Inflammatory macrophage (primary cell): ENCODE measurements around the gene PPTC7.
"Not testable (repeated sequence)": the region's sequence is repeated elsewhere in the genome, so short reads cannot be mapped to it uniquely, and the experiment has no call there.

Experiments
- DNase-seq, 2 donors: peaks; one replicate each; pipeline ENCODE4 v3.0.0-alpha.2; 2020 to 2022

The PPTC7 gene

DNA sequence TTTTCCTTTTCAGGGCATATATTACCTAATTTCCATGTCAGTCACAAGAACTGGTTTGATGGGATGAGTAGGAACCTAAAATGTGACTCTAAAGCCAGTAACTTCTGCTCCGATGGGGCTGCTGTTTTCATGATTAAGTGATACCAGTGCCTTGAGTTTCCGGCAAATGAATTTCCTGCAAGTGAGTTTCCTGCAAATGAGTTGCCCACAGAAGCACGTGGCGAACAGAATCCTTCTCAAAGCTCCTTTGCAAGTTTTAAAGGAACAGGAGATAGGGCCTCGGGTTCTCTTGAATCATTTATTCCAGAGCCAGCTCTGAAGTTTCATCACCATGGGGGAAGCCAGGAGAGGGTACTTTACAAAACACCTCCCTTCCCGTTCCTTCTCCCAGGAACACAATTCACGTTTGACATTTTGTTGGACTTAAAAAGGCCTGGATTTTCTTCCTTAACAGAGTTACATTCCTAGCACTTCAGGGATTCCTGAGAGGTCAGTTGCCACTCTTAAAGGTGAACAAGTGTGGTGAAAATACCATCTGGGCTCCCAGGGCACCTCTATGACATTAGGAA is 2.2 kb upstream of the PPTC7 start:
- DNase-seq: peak; percentile 79 to 85

GRCh38 chr12:110582276-110583136 is 612 bp downstream of the PPTC7 start:
- DNase-seq: peak; percentile 53 to 73

- DNase-seq: no peak
Measured at GRCh38 chr12:110581931-110582275, 1.2 kb downstream of the PPTC7 start.

- DNase-seq: no peak
Measured at GRCh38 chr12:110579535-110580253, 3.4 kb downstream of the PPTC7 start.

- DNase-seq: no peak
Measured at GRCh38 chr12:110578694-110579534, 4.2 kb downstream of the PPTC7 start.

- DNase-seq: peak; percentile 67 to 79
Measured at GRCh38 chr12:110577864-110578693, 5.0 kb downstream of the PPTC7 start.

GRCh38 chr12:110576504-110576903 is 6.6 kb downstream of the PPTC7 start:
- no peak for DNase-seq

DNA sequence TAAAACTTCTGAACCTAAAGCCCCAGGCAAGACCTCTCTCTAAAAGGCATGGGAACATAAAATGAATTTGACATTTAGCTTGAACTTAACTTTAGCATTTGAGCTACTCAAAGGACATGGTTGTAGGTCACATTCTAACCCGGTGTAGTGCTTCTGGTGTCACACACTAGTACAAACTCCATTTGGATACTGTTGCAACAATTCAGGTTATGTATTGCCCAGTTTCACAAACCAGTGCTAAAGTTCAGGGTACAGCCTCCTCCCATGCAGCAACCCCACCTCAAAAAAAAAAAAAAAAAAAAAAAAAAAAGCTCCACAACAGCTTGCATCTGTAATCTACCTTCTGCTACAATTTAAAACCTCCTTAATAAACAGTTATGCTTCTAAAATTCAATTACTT is 7.8 kb downstream of the PPTC7 start:
- DNase-seq: peak; percentile 8 to 35

- DNase-seq: not testable (repeated sequence)
Measured at GRCh38 chr12:110574717-110575230, 8.3 kb downstream of the PPTC7 start.

GRCh38 chr12:110574044-110574443 is 9.1 kb downstream of the PPTC7 start:
- DNase-seq: no peak

- DNase-seq: not testable (repeated sequence)
Measured at GRCh38 chr12:110570798-110571197, 12.3 kb downstream of the PPTC7 start.

GRCh38 chr12:110569838-110570237 is 13.3 kb downstream of the PPTC7 start:
- DNase-seq: not testable (repeated sequence)

DNA sequence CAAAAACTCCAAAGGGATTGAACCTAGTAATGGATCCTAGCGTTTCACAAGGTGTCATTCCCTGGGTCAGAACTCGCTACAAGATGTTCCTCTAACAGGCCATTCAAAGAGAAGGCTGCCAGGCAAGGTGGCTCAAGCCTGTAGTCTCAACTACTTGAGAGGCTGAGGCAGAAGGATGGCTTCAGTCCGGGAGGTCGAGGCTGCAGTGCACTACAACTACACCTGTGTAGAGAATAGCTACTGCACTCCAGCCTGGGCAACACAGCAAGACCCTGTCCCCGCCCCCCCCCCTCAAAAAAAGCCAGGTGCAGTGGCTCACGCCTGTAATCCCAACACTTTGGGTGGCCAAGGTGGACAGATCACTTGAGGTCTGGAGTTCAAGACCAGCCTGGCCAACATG is 14.4 kb downstream of the PPTC7 start:
- no peak for DNase-seq

DNA sequence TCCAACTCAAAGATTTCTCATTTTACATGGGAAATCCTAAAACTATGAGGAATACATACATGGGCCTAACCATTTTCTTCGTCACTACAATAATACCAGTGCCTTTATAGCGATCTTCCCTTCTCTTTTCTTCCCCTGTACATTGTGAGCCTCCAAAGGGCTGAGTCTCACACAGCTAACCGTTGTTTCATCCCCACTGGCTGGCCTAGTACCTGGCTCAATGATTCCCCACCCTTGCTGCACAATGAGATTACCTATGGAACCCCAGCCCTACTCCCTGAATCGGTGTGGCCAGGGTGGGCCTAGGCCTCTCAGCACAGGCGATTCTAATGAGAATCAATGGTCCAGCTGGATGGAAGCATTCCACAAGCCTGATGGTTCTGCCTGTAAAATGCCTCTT is 16.1 kb downstream of the PPTC7 start:
- no peak for DNase-seq

- DNase-seq: no peak
Measured at GRCh38 chr12:110565894-110566871, 16.9 kb downstream of the PPTC7 start.

DNA sequence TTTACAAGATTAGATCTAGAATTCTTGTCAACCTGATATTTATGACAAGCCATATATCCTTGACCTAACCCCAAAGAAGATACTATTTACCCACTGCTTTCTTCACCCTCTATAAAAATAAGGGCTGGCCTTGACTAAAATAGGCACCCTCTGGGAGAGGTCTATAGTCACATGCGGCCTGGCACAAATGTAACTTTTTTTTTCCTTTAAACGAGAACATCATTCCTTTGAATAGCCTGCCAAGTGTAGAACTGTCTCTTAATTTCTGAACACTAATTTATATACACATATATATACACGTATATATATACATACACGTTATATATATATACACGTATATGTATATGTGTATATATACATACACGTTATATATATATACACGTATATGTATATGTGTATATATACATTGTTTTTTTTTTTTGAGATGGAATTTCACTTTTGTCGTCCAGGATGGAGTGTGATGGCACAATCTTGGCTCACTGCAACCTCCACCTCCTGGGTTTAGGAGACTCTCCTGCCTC is 18.6 kb downstream of the PPTC7 start:
- DNase-seq: no peak

- DNase-seq: peak; percentile 50 to 61
Measured at GRCh38 chr12:110563702-110564470, 19.2 kb downstream of the PPTC7 start.

- DNase-seq: peak in 1 of 2 donors; percentile 16
Measured at GRCh38 chr12:110562386-110562785, 20.7 kb downstream of the PPTC7 start.
